Ishikawa (cell line): ENCODE measurements around the gene SLC3A2.

Source experiments
- CEBPB ChIP-seq: IDR thresholded peaks from 2 replicates; pipeline ENCODE4 v1.6.1; 2012
- MAX ChIP-seq: IDR thresholded peaks from 2 replicates; pipeline ENCODE4 v1.6.1; 2012
- TAF1 ChIP-seq: IDR thresholded peaks from 2 replicates; pipeline ENCODE4 v1.6.1; 2012; ENCODE audit warnings: low read depth, mild to moderate bottlenecking
- TCF12 ChIP-seq: IDR thresholded peaks from 2 replicates; pipeline ENCODE4 v1.6.1; 2012; ENCODE audit warnings: low read depth

- no peak for TF ChIP-seq TAF1
- no peak for TF ChIP-seq CEBPB
- no peak for TF ChIP-seq TCF12
- TF ChIP-seq MAX = no peak
These were observed 39.4 kb downstream of the SLC3A2 start for GRCh38 chr11:62919898-62920640.
